HUES64 (cell line): ENCODE results near the gene BRIX1.

Source experiments
- H3K27ac ChIP-seq: 2 replicates; pipeline ENCODE4 v1.7.0; 2013; ENCODE audit warnings: low read depth, low read length, inconsistent platforms
- H3K27me3 ChIP-seq: 2 replicates; pipeline ENCODE4 v1.6.1; 2013; ENCODE audit warnings: mild to moderate bottlenecking, low read length; ENCODE audit not compliant: insufficient read depth
- H3K36me3 ChIP-seq: 2 replicates; pipeline ENCODE4 v1.6.1; 2013; ENCODE audit warnings: mild to moderate bottlenecking, low read length; ENCODE audit not compliant: insufficient read depth
- H3K4me1 ChIP-seq: 2 replicates; pipeline ENCODE4 v1.6.1; 2013; ENCODE audit warnings: mild to moderate bottlenecking, low read length, moderate library complexity; ENCODE audit not compliant: insufficient read depth
- H3K4me3 ChIP-seq: 2 replicates; pipeline ENCODE4 v1.5.1; 2013; ENCODE audit warnings: mild to moderate bottlenecking, low read length, moderate library complexity
- H3K9ac ChIP-seq: 2 replicates; pipeline ENCODE4 v1.6.1; 2013; ENCODE audit warnings: mild to moderate bottlenecking, low read depth, low read length
- H3K9me3 ChIP-seq: 2 replicates; pipeline ENCODE4 v1.6.1; 2013; ENCODE audit warnings: low read depth, low read length; ENCODE audit not compliant: insufficient read depth
- WGBS: fragments of 150-250, 120-280 bp; methylation state at CpG from one replicate; pipeline ENCODE4 v1.1.7; 2013; ENCODE audit warnings: missing lambda C conversion rate; 5-methylcytosine and 5-hydroxymethylcytosine counted together

The BRIX1 gene

GRCh38 chr5:34892414-34892813 is 23.1 kb upstream of the BRIX1 start:
- Histone ChIP-seq H3K27ac (no peak overlapping the region), H3K9ac (no peak overlapping the region), H3K36me3 (no peaks in the 10 kb centered on the region), H3K9me3 (no peaks in the 10 kb centered on the region), H3K4me3 (no peak overlapping the region), H3K27me3 (no peaks in the 10 kb centered on the region), H3K4me1 (no peaks in the 10 kb centered on the region)
- 95% methylated on average over 6 of the region's 6 CpGs for WGBS

- no peaks in the 10 kb centered on the region for H3K36me3 ChIP-seq
- H3K27ac ChIP-seq, result no peak overlapping the region
- no peaks in the 10 kb centered on the region for H3K9me3 ChIP-seq
- no CpG with 5 or more reads among the region's 1 CpG for WGBS
- H3K27me3 ChIP-seq, result no peaks in the 10 kb centered on the region
- no peak overlapping the region for H3K9ac ChIP-seq
- no peak overlapping the region for H3K4me3 ChIP-seq
- H3K4me1 ChIP-seq, result 0 out of 2 replicates have a peak, but pooled peaks cover 4% of the 10 kb centered on the region
Observed at GRCh38 chr5:34894716-34895115, 20.8 kb upstream of the BRIX1 start.

- no peaks in the 10 kb centered on the region for H3K36me3 ChIP-seq
- 0 out of 2 replicates have a peak, but pooled peaks cover 4% of the 10 kb centered on the region for H3K4me1 ChIP-seq
- no peak overlapping the region for H3K4me3 ChIP-seq
- no peak overlapping the region for H3K27ac ChIP-seq
- no peak overlapping the region for H3K9ac ChIP-seq
- no peaks in the 10 kb centered on the region for H3K27me3 ChIP-seq
- WGBS, result 83% methylated on average over 2 of the region's 2 CpGs
- no peaks in the 10 kb centered on the region for H3K9me3 ChIP-seq
Observed at GRCh38 chr5:34895641-34896419, 19.7 kb upstream of the BRIX1 start.

- H3K27me3 ChIP-seq, result no peaks in the 10 kb centered on the region
- H3K36me3 ChIP-seq, result no peaks in the 10 kb centered on the region
- H3K9me3 ChIP-seq, result no peaks in the 10 kb centered on the region
- H3K4me1 ChIP-seq, result 0 out of 2 replicates have a peak, but pooled peaks cover 4% of the 10 kb centered on the region
- H3K4me3 ChIP-seq, result no peak overlapping the region
- H3K27ac ChIP-seq, result no peak overlapping the region
- no peak overlapping the region for H3K9ac ChIP-seq
Observed at GRCh38 chr5:34897646-34898045, 17.9 kb upstream of the BRIX1 start.

GRCh38 chr5:34898258-34898895 is 17.1 kb upstream of the BRIX1 start:
- Histone ChIP-seq H3K9ac (no peak overlapping the region), H3K36me3 (no peaks in the 10 kb centered on the region), H3K27ac (peak overlapping the region; percentile 21; the same call in 1 of the 2 replicates), H3K27me3 (no peaks in the 10 kb centered on the region), H3K9me3 (no peaks in the 10 kb centered on the region), H3K4me1 (0 out of 2 replicates have a peak, but pooled peaks cover 4% of the 10 kb centered on the region), H3K4me3 (no peak overlapping the region)
- WGBS, result 11% methylated on average over 3 of the region's 3 CpGs

- peak overlapping the region; percentile 21; the same call in 1 of the 2 replicates for H3K27ac ChIP-seq
- H3K9ac ChIP-seq, result no peak overlapping the region
- no peaks in the 10 kb centered on the region for H3K9me3 ChIP-seq
- 0 out of 2 replicates have a peak, but pooled peaks cover 4% of the 10 kb centered on the region for H3K4me1 ChIP-seq
- WGBS, result 78% methylated on average over 2 of the region's 2 CpGs
- peaks cover under 1% of the 10 kb centered on the region for H3K36me3 ChIP-seq
- no peaks in the 10 kb centered on the region for H3K27me3 ChIP-seq
- H3K4me3 ChIP-seq, result no peak overlapping the region
Observed at GRCh38 chr5:34899066-34899465, 16.4 kb upstream of the BRIX1 start.

GRCh38 chr5:34900652-34901051 is 14.9 kb upstream of the BRIX1 start:
- Histone ChIP-seq H3K4me1 (0 out of 2 replicates have a peak, but pooled peaks cover 4% of the 10 kb centered on the region), H3K9ac (no peak overlapping the region), H3K36me3 (peaks cover 15% of the 10 kb centered on the region), H3K9me3 (no peaks in the 10 kb centered on the region), H3K4me3 (no peak overlapping the region), H3K27ac (no peak overlapping the region), H3K27me3 (no peaks in the 10 kb centered on the region)
- WGBS, result 97% methylated on average over 6 of the region's 6 CpGs

- Histone ChIP-seq H3K4me3 (no peak overlapping the region), H3K4me1 (0 out of 2 replicates have a peak, but pooled peaks cover 4% of the 10 kb centered on the region), H3K9me3 (no peaks in the 10 kb centered on the region), H3K36me3 (peaks cover 33% of the 10 kb centered on the region), H3K9ac (no peak overlapping the region), H3K27me3 (no peaks in the 10 kb centered on the region), H3K27ac (no peak overlapping the region)
- 100% methylated on average over 1 of the region's 1 CpG for WGBS
Observed at GRCh38 chr5:34903260-34903659, 12.3 kb upstream of the BRIX1 start.

GRCh38 chr5:34905564-34905963 is 9.9 kb upstream of the BRIX1 start:
- H3K27me3 ChIP-seq, result no peaks in the 10 kb centered on the region
- 89% methylated on average over 1 of the region's 2 CpGs for WGBS
- H3K4me3 ChIP-seq, result no peak overlapping the region
- H3K4me1 ChIP-seq, result no peaks in the 10 kb centered on the region
- no peak overlapping the region for H3K9ac ChIP-seq
- no peak overlapping the region for H3K27ac ChIP-seq
- H3K36me3 ChIP-seq, result peaks cover 54% of the 10 kb centered on the region
- no peaks in the 10 kb centered on the region for H3K9me3 ChIP-seq

GRCh38 chr5:34913072-34913471 is 2.4 kb upstream of the BRIX1 start:
- Histone ChIP-seq H3K9me3 (no peaks in the 10 kb centered on the region), H3K4me3 (no peak overlapping the region), H3K27ac (no peak overlapping the region), H3K27me3 (no peaks in the 10 kb centered on the region), H3K9ac (no peak overlapping the region), H3K36me3 (peaks cover 57% of the 10 kb centered on the region), H3K4me1 (peaks cover 14% of the 10 kb centered on the region)
- WGBS, result 100% methylated on average over 2 of the region's 2 CpGs

GRCh38 chr5:34914671-34915138 is 806 bp upstream of the BRIX1 start:
- 3% methylated on average over 20 of the region's 20 CpGs for WGBS
- H3K36me3 ChIP-seq, result peaks cover 58% of the 10 kb centered on the region

More at GRCh38 chr5:34914671-34915138, 806 bp upstream of the BRIX1 start:
- Histone ChIP-seq H3K4me3 (peak overlapping the region; percentile 96), H3K27me3 (no peaks in the 10 kb centered on the region), H3K4me1 (peaks cover 14% of the 10 kb centered on the region), H3K9ac (peak overlapping the region; percentile 99), H3K27ac (peak overlapping the region; percentile 90), H3K9me3 (no peaks in the 10 kb centered on the region)
